COLO668 (cell line): ENCODE results near the gene SMNDC1.
"Not testable (repeated sequence)": the region's sequence is repeated elsewhere in the genome, so short reads cannot be mapped to it uniquely, and the experiment has no call there.

Source experiments
- DNase-seq: peaks from one replicate; lab custom pipeline; 2025; ENCODE audit not compliant: unreplicated experiment; lab: John Stamatoyannopoulos, UW

Gene SMNDC1

DNA sequence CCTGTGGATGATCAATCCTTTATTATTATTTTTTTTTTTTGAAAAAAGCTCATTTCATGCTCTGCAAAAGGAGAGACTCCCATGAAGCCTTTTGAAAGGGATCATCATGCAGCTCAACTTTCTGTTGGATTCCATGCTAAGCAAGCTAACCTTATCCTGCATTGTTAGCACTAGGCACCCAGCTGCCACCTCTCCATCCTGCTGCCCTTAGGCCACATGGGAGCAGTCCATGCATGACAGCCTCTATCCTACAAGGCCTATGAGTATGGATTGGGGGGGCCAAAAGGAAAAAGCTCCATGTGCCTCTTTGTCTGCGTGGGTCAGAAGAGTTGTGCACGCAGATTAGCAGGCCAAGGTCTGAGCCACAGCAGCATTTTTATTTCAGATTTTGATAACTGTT lies 19.2 kb downstream of the SMNDC1 start:
- no peak for DNase-seq

DNA sequence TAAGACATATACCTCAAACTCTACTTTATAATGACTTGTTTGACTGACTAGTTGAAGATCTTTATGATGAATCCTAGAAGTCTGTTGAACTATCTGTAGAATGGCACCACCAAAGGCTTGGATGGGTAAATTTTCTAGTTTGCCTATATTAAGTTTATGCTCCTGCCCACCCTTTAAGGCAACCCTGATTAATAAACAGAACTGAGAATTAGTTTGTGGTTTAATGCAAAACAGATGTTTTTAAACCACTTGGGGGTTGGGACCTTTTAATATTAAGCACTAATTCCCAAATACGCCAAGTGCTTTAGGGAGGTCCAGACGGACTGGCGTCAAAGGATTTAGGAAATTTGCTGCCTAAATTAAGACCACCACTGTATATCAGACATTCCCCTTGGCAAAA lies 20.5 kb downstream of the SMNDC1 start:
- DNase-seq = no peak

DNA sequence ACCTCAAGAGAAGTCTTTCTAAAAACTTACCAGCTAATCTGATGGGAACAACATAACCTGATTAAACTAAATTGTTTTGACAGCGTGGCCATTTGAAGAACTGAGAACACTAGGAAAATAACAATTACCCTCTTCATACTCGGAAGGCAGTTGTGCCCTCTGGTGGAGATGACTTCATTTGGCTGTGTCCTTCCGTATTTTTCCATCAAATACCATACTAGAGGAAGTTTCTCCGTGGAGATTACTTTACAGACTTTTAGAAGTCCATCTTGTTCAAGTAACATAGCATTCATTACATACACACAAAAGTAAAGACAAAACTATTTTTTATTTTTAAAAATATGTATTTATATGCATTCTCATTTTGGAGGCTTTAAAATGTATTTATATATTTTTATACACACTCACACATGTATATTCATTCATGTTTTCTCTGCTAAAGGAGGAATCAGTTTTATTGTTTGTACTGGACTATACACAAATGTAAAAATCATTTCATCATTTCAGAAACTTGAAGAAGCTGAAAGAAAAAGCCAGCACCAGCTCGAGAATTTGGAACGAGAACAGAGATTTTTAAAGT lies 25.2 kb downstream of the SMNDC1 start:
- peak; percentile 20 for DNase-seq

DNA sequence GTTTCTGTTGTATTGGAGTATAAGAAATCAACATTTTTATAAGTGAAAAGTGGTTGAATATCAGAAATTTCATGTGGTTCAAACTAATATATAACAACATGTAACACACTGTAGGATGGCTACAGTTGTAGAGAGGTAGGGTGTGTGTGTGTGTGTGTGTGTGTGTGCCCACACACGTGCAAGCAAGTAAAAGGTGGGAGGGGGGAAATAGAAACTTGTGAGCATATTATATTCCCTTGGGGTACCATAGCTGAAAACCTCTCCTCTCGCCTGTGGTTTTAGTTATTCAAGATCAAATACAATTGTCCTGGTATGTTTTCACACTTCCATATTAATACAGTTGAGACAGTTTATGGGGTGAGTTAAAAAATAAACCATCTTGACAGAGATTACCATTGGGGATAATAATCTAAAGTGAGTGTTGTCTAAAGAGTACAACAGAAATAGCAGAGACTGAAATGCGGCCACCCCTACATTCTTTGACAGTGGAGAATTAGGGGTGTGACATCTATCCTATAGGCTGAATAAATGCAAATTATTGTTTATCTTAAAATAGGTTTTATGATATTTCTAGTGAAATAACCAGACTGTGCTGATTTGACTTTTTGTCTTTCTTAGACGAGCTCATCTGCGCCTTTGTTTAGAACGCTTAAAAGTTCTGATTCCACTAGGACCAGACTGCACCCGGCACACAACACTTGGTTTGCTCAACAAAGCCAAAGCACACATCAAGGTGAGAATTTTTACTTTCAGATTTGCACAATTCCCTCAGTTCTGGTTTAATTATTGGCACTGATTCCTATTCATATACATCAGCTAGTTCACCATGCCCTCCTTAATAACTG lies 25.9 kb downstream of the SMNDC1 start:
- DNase-seq = no peak

DNA sequence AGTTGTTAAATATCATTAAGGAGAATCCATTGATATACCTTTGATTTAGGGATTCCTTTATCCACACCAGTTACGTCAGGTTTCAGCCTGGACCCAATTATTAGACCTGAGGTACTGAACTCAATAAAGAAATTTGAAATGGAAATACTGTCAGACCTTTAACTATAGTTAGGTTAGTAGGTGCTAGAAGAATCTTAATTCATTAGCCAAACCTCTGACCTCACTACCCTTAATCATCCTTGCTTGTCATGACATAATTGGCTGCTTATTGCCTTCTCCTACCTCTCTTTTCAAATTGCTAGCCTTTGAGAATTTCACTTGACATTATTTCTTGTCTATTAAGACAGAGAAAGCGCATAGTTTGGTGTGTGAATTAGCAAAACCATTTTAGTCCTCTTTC lies 27.1 kb downstream of the SMNDC1 start:
- DNase-seq = no peak

DNA sequence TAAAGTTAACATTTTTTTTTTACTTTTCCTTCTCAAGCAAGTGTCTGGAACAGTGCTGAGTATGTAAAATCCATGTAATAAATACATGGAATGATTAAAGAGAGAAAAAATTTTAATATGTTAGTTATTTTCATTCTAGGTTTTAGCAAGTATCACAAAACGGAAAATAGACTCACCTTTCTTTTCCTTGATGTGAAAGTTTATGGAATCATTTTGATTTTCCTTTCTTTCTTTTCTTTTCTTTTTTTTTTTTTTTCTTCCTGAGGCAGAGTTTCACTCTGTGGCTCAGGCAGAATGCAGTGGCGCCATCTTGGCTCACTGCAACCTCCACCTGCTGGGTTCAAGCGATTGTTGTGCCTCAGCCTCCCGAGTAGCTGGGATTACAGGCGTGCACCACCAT lies 28.1 kb downstream of the SMNDC1 start:
- no peak for DNase-seq

DNA sequence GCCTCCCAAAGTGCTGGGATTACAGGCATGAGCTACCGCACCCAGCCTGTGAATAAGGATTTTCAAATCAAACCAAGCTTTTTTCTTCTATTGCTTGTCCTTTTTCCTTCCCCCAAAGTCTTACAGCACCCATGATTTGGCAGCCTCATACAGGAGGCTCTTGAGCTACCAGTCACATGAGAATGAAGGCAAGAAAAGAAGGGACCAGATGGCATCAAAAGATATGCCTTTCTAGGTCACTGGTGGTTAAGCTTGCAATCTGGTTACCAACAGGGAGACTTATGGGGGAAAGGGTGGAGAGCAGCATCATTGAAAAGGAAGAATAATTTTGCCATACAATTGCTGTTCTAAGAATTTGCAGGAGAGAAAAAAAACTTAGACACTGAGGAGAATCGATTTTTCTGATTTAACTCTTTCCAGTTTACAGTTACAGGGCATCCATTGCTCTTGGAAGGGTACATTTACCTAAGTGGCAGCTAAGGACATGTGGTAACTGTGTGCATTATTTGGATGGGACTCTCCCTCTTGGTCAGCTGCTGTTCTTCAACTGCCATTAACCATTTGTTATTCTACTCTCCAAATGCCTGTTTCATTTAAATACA lies 29.5 kb downstream of the SMNDC1 start:
- no peak for DNase-seq

DNA sequence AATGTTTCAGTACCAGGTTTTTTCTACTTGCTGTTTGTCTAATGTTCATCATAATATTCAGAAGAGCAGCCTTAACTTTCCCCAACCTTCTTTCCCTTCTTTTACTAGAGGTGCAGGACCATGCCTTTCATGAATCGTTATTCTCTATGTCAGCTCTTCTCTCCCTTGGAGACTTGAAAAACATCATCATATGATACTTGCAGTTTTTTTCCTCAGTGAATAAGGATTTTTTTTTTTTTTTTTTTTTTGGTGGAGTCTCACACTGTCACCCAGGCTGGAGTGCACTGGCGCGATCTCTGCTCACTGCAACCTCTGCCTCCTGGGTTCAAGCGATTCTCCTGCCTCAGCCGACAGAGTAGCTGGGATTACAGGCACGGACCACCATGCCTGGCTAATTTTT lies 30.1 kb downstream of the SMNDC1 start:
- DNase-seq = no peak

DNA sequence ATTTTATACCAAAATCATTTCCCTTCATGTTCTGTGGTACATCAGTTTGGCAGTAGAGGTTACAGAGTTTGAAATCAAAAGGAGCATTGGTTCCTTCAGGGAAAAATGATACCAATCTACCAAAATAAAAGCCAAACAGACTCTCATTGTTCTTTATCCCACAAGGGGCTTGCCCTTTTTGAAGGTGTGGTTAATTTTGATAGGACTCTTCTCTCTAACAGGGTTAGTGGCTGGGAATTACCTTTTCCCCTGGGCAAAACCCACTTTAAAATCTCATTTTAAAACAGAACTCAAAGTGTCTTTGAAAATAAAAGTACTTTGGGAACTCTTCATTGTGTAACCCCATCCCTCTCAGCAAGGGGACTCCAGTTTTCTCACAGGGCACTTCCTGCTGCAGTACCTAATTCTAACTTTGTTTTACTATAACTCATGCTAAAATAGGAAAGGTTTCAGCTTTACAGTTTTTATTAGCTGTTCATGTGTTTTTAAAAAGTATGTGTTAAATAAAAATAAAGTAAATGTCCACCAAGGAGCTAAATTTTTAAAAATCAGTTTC lies 30.6 kb downstream of the SMNDC1 start:
- DNase-seq = no peak

DNA sequence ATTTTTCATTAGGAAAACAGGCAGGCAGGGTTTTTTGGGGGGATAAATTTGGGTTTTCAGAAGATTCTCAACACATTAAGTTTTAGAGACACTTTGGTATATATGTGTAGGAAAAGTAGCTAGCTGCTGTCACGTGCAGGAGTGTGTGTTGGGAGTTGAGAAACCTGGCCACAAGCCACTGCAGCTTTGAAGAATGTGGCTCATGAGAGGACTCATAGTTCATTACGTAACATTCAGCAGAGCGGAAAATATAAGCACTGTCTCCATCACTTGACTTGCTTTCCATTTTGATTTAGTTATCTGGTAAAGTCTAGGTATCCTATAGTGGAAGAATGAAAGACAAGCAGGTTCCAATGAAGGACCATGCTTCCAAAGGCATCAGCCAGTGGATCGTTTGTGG lies 31.2 kb downstream of the SMNDC1 start:
- no peak for DNase-seq

DNA sequence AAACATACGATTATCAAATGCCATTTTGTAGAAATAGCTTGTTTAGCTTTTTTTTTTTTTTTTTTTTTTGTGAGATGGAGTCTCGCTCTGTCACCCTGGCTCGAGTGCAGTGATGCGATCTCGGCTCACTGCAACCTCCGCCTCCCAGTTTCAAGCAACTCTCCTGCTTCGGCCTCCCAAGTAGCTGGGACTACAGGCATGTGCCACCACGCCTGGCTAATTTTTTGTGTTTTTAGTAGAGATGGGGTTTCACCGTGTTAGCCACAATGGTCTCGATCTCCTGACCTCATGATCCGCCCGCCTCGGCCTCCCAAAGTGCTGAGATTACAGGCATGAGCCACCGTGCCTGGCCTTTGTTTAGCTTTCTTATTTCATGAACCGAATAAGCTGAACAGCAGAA lies 31.7 kb downstream of the SMNDC1 start:
- not testable (repeated sequence) for DNase-seq

DNA sequence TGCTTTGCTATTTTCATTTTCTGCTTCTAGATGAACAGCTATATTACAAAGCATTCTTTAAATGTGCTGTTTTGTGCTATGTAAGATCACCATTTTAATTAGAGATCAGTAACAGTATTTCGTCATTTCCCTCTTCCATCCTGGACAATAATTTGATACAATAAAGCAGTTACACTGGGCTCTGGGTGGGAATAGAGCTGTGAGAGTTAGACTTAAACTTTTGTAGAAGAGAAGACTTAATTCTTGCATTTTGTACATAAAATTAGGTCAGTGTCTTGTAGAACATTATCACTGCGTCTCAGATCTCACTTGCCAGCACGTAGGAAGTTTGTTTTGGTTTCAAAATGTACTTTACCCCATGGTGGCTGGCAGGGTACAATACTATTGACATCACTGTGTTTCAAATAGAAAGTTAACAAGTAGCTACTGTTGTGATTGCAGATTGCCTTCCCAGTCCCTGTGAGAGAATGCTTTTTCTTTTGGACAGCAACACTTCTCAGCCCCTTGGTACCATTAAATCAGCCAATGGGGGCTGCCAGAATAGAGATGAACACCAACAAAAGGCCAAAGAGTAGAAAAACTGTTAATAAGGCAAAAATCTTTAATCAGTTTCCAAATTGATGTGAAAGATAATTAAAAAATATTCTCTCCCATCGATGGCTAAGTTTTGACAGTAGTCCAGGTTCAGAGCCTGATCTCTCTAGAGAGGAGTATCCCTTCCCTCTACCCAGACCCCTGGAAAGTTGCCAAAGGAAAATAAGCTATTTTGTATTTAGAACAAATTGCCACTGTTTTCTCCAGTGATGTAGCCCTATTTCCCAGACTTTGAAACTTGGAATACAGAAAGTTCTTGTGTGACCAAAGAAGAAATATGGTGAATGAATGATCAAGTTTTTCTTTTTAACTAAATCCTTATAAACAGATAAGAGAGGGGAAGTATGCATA lies 35.1 kb downstream of the SMNDC1 start:
- DNase-seq = no peak

DNA sequence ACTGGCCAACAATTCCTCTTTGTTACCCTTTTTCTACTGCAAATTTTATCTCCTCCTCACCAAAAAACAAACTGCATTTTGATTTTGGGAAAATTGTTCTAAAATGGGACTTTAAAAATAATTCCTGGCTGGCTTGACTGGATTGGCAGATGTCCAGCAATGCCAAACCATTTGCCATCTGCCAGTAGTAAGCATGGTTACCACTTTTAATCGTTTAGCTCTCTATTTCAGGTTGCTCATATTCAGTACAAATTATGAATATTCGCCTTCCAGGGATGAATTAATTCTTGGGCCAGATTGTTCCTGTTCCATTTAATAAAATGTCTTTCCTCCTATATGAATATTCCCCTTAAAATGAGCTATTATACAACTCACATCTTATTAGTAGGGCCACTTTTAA lies 35.7 kb downstream of the SMNDC1 start:
- DNase-seq = no peak

DNA sequence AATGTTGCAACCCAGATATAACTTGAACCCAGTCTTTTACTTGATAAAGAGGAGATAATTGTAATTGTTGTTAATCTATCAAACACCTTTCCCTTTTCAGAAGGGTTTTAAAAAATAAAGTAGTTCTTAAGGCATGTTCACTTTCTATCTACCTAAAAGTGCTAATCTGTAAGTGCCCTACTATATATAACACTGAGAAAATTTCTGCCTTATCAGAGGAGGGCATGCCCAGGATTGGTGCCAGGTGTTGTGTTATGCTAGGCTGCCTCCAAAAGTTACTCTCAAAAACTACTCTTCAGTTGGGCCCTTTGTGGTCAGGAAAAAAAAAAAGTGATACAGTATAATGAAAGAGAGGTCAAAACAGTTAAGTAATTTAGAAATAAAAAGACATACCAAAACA lies 36.3 kb downstream of the SMNDC1 start:
- no peak for DNase-seq

DNA sequence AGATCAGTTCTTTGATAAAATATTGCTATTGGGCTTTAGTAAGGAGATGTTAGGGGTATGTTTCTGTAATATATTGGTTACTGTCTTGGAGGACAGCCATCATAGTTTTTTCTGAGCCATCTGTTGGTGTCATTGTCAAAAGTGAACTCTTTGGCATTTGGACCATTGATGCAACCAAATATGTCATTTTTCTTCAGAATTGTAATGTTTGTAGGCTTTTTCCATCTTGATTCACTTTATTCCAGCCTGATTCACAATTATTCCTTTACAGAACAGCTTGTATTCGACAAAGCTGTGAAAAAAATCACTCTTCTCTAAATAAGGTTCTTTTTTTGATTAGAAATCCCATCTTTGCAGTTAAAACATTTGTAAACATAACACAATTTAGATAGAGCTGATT lies 37.4 kb downstream of the SMNDC1 start:
- DNase-seq = no peak

DNA sequence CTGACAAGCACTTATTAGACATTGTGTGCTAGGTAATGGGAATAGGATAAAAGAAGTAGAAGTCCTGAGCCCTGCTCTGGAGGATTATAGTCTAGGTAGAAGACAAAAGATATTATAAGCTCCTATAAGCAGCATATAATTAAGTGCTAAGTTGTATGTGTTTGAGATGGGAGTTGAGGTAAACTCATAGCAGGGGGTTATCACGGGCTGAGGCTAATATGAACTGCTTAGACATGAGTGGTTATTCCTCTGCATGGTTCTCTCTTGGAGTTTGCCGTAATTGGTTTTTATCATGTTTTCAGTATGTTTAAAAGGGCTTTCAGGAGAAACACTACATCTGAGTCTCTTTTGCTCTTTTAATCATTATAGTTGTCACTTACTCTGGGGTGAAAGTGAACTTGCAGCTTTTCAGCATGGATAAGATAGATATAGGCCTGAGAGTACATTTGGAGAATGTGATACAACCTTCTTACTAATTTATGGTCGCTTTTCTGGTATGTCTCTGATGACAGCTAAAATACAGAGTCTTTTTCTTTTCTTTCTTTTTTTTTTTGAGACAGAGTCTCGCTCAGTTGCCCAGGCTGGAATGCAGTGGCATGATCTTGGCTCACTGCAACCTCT lies 39.0 kb downstream of the SMNDC1 start:
- DNase-seq = no peak

DNA sequence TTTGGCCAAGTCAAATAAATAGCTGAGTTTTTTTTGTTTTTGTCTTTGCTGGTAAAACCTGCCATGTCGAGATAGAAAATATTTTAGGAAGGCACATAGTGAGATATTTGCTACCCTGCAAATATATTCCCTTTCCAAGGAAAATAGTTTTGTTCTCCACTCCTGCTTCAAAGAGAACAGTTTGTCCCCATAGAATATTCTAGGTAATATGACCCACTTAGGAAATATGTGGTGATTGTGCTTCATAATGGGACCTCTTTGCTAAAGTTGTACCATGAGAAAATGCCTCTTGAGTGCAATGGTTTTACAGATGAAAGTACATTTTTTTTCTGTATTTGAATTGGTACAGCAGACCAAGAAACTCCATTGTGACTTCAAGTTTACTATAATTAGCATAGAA lies 41.6 kb downstream of the SMNDC1 start:
- no peak for DNase-seq

DNA sequence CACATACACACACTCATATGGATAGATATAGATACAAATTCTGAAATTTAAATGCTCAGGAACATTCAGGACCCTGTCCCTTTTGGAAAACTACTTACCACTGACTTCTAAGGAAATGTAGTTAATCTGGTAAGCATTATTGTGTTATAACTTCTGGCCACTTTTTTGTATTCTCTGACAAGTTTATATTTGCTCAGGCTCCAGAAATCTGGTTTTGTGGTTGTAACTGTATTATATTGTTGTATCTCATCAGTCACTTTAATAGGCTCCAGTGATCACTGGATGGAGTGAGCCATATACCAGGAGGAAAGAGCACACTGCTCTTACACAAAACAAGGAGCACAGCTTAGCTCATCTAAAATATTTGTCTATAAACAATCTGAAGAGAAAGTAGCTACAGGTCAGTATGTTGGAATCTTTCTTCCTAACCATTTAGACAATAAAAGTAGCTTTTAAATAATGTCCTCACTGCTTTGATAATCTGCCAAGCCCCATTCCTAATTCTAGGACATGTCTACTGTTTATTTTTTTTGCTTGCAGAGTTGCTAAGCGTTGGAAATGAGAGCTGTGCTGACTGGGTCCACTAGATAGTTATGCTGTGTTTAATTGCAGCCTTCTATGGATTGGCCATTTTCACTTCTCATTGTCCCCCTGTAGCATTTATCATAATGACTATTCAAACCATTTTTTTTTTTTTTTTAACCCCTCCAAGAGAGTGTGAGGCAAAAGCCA lies 43.8 kb downstream of the SMNDC1 start:
- no peak for DNase-seq

DNA sequence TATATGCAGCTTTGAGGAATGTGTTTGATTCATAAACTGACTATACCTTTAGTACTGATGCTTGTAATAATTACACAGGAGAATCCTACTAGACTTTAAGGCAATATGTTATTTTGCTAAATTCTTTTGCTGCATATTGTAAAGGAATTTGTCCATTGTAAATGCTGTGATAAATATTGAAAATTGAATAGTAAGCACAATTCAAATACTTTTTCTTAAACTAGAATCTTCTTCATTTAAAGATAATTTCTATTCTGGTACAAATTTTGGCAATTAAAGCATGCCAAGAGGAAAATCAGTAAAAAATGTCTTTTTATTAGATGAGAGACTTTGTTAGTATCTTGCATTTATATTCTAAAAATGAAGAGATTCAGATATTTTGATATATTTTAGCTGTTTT lies 45.4 kb downstream of the SMNDC1 start:
- no peak for DNase-seq

DNA sequence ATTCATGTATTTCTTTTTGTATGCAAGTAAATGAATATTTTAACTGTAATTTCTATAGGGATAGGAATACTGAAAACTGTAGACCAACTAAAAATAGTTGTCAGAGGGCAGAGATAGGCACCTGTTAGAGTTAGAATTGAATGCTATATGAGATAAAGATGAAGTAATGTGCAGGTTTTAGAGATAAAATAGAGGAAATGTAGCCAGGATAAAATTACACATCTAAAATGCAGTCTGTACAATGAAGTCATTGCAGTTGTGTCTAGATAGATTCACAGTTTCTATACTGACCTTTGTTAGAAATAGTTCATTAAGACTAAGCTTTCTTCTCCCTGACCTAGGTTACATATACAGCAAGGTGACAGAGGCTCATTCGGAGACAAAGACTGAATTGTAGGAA lies 46.2 kb downstream of the SMNDC1 start:
- DNase-seq = no peak
